Stimulated activated CD4-positive, alpha-beta T cell treated with anti-CD3 and anti-CD28 coated beads, Interleukin-4, amount 100 ng/mL, for 4 hours (primary cell): ENCODE data around the gene HEXIM2.

ENCODE experiments used
- DNase-seq, 2 experiments: peaks; one replicate each; pipeline ENCODE4 v3.0.0-alpha.2; 2020

The HEXIM2 gene

GRCh38 chr17:45128989-45129388 lies 32.7 kb upstream of the HEXIM2 start:
- DNase-seq = no peak

- no peak for DNase-seq
Measured at GRCh38 chr17:45129426-45129939, 32.2 kb upstream of the HEXIM2 start.

- DNase-seq = no peak
Measured at GRCh38 chr17:45129940-45130680, 31.6 kb upstream of the HEXIM2 start.

- DNase-seq = no peak
Measured at GRCh38 chr17:45130681-45131615, 30.7 kb upstream of the HEXIM2 start.

- DNase-seq = peak in 1 of 2 experiments; percentile 51
Measured at GRCh38 chr17:45131616-45132319, 29.9 kb upstream of the HEXIM2 start.

- DNase-seq = peak in 1 of 2 experiments; percentile 11
Measured at GRCh38 chr17:45132320-45132571, 29.4 kb upstream of the HEXIM2 start, which contains the start of gene PLCD3. Gene PLCD3, minus strand, starts transcription at chr17:45132515. Its CDS starts 105 bp downstream, at chr17:45132410.

- peak; percentile 63 to 77 for DNase-seq
Measured at GRCh38 chr17:45132572-45133463, 28.9 kb upstream of the HEXIM2 start.

- DNase-seq = peak; percentile 94 to 95
Measured at GRCh38 chr17:45135192-45135977, 26.3 kb upstream of the HEXIM2 start, which contains the start of gene ACBD4. Gene ACBD4, plus strand, starts transcription at chr17:45135687. Its CDS starts 458 bp downstream, at chr17:45136145.

GRCh38 chr17:45135978-45136791 lies 25.5 kb upstream of the HEXIM2 start:
- no peak for DNase-seq

- no peak for DNase-seq
Measured at GRCh38 chr17:45136846-45137560, 24.7 kb upstream of the HEXIM2 start.

- no peak for DNase-seq
Measured at GRCh38 chr17:45137561-45138305, 23.9 kb upstream of the HEXIM2 start.

- DNase-seq = no peak
Measured at GRCh38 chr17:45138911-45139532, 22.7 kb upstream of the HEXIM2 start.

- DNase-seq = no peak
Measured at GRCh38 chr17:45139533-45139920, 22.1 kb upstream of the HEXIM2 start.

GRCh38 chr17:45143094-45143670 lies 18.5 kb upstream of the HEXIM2 start:
- no peak for DNase-seq

- DNase-seq = peak in 1 of 2 experiments; percentile 34
Measured at GRCh38 chr17:45143767-45144198, 17.9 kb upstream of the HEXIM2 start.

GRCh38 chr17:45144199-45145034 lies 17.3 kb upstream of the HEXIM2 start:
- no peak for DNase-seq

GRCh38 chr17:45145035-45145389 lies 16.7 kb upstream of the HEXIM2 start:
- DNase-seq = no peak
